GM10248 (cell line): ENCODE results near the gene CALR.

Source experiments
- CTCF ChIA-PET: fragments of 300-600 bp; sonication (Branson Sonifier 250); formaldehyde crosslinking; extraction: SDS; loops from one replicate; lab custom pipeline; 2021; ENCODE audit warnings: antibody characterized with exemption; lab: Yijun Ruan, JAX
- POLR2A ChIA-PET: fragments of 350-650 bp; sonication (Branson Sonifier 250); formaldehyde crosslinking; extraction: SDS; loops from one replicate; lab custom pipeline; 2020; ENCODE audit warnings: antibody characterized with exemption; lab: Yijun Ruan, JAX
- DNase-seq: peaks from one replicate; pipeline ENCODE4 v3.0.0; 2012; ENCODE audit errors: extremely low spot score
- TF ChIP-seq, protein P1 (sequence below): IDR thresholded peaks from 2 replicates; pipeline ENCODE4 v1.5.1; 2012; ENCODE audit warnings: mild to moderate bottlenecking, low read depth; ENCODE audit errors: extremely low read depth, missing control alignments, control extremely low read depth

CALR gene

DNA sequence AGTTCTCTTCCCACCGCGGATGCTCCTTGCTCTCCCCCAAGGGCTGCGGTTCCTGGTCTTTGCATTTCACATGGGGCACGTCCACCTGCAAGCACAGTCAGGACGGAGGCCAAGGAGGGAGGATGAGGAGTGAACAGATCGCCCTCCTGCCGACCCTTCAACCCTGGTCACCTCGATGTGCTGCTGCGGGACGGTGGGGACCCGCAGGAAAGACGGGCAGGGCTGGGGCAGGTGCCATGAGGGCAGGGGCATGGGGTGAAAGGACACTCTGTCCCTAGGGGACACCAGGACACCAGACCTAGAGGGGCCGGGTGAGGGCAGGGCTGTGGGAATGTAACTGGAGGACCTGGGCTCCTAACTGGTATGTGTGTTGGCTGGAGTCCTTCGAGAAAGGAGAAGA is 20.2 kb upstream of the CALR start:
- no peak for DNase-seq
- CTCF ChIA-PET: no interaction called here
- TF ChIP-seq, protein P1, sequence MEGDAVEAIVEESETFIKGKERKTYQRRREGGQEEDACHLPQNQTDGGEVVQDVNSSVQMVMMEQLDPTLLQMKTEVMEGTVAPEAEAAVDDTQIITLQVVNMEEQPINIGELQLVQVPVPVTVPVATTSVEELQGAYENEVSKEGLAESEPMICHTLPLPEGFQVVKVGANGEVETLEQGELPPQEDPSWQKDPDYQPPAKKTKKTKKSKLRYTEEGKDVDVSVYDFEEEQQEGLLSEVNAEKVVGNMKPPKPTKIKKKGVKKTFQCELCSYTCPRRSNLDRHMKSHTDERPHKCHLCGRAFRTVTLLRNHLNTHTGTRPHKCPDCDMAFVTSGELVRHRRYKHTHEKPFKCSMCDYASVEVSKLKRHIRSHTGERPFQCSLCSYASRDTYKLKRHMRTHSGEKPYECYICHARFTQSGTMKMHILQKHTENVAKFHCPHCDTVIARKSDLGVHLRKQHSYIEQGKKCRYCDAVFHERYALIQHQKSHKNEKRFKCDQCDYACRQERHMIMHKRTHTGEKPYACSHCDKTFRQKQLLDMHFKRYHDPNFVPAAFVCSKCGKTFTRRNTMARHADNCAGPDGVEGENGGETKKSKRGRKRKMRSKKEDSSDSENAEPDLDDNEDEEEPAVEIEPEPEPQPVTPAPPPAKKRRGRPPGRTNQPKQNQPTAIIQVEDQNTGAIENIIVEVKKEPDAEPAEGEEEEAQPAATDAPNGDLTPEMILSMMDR: no peak
- POLR2A ChIA-PET: no interaction called here

DNA sequence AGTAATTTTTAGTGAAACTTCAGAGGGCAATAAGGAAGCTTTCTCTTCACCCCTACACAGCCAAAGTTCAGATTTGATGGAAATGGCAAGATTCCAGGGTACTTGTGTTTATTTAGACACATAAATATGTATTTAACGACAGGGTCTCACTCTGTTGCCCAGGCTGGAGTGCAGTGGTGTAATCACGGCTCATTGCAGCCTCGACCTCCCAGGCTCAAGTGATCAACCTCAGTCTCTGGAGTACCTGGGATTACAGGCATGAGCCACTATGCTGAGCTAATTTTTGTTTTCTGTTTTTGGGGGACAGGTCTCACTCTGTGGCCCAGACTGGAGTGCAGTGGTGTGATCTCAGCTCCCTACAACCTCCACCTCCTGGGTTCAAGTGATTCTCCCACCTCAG is 17.4 kb upstream of the CALR start:
- CTCF ChIA-PET: interaction anchor here (1.1 to 1.5 kb wide), 2 partner anchors 12 to 44 kb away, joined by 3 read pairs; no protein-coding TSS in a partner anchor
- no peak for DNase-seq
- TF ChIP-seq, protein P1: no peak
- POLR2A ChIA-PET: interaction anchor here (0.6 to 1.0 kb wide), 2 partner anchors 24 to 25 kb away, joined by 4 read pairs; no protein-coding TSS in a partner anchor

DNA sequence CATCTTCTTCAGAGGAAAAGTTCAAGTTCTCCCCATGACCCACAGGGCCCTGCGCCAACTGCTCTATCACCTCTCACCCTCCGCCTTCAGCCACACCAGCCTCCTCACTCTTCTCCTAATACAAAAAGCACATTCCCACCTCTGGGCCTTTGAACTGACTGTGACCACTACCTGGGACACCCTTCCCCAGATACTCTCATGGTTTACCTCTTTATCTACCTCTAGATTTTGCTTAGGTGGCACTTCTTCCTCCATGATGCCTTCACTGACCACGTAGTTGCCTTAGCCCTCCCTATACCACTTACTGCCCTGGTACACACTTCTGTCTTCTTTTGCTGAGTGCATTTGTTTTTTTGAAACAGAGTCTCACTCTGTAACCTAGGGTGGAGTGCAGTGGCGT is 15.4 kb upstream of the CALR start:
- POLR2A ChIA-PET: no interaction called here
- CTCF ChIA-PET: no interaction called here
- DNase-seq: no peak
- TF ChIP-seq, protein P1: no peak

DNA sequence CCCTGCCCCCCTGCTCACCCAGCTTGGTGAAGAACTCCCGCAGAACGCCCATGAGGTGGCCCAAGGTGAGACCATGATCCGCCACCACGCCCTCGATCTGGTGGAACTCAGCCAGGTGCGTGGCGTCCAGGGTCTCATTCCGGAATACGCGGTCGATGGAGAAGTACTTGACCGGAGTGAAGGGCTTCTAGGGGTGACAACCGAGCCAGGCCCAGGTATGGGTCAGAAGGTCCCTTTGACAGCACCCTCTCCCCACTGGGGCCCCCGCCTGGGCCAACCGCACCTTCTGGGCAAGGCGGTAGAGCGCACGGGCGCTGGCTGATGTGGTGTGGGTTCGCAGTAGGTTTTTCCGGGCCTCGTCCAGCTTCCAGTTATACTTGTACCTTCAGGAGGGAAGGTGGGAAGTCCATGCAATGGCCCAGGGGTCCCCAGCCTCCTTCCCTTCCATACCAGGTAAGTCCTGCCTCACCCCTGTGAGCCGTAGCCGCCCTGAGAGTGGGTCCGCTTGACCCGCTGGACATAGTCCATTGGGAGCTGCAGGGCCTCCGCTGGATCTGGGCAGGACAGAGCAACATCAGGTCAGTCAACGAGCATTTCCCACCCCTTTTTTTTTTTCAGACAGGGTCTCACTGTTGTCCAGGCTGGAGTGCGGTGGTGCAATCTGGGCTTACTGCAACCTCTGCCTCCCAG is 13.6 kb upstream of the CALR start:
- ChIA-PET CTCF (interaction anchor here (1.3 kb wide), 1 partner anchor 40 kb away, joined by 4 read pairs; no protein-coding TSS in a partner anchor), POLR2A (interaction anchor here (0.7 to 1.4 kb wide), 2 partner anchors 13 to 1873 kb away, joined by 3 read pairs; no protein-coding TSS in a partner anchor)
- DNase-seq: no peak
- TF ChIP-seq, protein P1: no peak

DNA sequence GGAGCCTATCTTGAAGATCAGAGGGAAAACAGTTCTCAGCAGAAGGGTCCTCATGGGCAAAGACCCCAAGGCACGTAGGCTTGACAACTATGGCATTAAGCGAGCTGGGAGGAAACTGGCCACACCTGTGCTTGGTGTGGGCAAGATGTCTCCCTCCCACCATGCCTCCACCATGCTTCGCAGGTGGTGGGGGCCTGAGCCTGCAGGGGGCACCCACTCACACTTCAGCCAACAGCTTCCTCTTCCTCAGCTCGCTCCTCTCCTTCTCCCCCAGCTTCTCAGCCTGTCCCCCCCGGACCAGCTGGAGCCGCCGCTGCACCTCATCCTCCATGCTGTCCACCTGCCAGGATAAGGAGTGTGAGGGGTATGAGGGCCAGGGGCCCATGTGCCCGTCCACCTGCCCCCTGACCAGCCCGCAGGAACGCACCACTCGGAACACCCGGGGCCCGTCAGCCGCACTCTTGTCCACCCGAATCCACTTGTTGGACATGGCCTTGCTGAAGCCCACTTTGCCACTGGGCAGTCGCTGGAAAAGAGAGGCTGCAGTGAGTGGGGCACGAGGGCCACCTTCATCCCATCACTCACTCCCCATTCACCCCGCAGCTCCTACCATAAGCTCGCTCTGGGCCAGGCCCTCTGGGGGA is 8.3 kb upstream of the CALR start:
- POLR2A ChIA-PET: no interaction called here
- TF ChIP-seq, protein P1: no peak
- CTCF ChIA-PET: interaction anchor here (1.0 to 1.6 kb wide), 4 partner anchors 13 to 35 kb away, joined by 3 to 6 read pairs (median 4); no protein-coding TSS in a partner anchor
- DNase-seq: no peak

DNA sequence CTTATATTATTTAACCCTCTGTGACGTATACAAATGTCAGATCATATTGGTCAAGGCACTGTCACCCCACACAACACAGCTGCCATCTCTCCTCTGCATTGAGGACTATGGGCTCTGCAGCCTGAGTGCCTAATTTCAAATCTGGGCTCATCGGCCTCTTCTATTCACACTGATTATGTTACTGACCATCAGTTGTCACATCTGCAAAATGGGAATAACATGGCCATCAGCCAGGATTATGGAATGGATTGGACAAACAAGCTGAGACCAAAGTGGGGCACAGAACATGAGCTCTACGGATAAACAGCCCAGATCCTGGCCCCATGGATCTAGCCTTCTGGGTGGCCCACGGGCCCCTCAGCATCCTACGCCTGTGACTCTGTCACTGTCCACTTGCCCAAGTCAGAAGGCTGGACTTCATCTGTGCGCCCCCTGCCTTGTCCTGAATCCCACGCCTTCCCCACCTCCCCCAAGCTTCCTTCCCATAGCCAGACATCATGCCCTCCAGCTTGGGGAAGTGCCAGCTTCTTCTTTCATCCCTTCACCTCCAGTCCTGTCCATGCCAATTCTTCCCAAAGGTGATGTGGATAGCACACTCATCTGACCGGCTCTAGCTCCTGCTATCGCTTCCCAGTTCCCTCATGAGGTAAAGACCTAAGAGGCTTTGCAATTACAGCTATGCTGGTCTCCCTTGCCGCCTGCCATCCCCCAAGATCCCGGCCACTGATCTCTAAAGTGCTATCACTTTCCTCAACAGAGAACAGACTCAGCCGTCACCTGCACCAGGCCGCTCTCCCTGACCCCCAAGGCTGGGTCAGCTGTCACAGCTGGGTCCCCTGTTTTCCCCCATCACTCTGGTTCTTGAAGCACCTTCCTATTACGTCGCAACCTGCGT is 5.8 kb upstream of the CALR start:
- TF ChIP-seq, protein P1: no peak
- DNase-seq: no peak
- ChIA-PET POLR2A (interaction anchor here (0.6 to 1.5 kb wide), 3 partner anchors 28 to 172 kb away, joined by 3 to 5 read pairs (median 4); no protein-coding TSS in a partner anchor), CTCF (interaction anchor here (1.1 to 2.1 kb wide), 10 partner anchors 11 to 175 kb away, joined by 3 to 9 read pairs (median 4); partner anchors contain the start of genes GCDH and SYCE2)
